Amniotic epithelial cell (primary cell): ENCODE results near the gene LTV1.

Source experiments
- DNase-seq: peaks from one replicate; pipeline ENCODE4 v3.0.0-alpha.2; 2010; ENCODE audit warnings: low read depth

LTV1 gene

DNA sequence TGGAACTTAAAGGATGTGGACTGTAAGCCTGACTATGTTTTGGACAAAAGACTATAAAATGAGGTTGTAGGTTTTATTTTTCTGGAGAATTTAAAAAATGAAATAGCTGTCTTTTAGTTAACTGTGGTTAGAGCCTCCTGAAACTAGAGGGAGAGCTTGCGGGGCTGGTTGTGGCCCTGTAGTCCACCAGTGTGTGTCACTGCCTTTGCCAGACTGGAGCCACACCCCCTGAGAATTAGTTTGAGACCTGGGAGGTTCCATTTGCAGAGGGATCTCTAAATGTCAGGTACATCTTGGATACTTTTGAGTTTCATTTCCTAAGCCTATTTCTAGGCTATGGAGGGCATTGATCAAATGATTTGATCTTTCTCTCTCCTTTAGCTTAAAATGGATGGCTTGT is 42.0 kb downstream of the LTV1 start:
- no peak for DNase-seq

DNA sequence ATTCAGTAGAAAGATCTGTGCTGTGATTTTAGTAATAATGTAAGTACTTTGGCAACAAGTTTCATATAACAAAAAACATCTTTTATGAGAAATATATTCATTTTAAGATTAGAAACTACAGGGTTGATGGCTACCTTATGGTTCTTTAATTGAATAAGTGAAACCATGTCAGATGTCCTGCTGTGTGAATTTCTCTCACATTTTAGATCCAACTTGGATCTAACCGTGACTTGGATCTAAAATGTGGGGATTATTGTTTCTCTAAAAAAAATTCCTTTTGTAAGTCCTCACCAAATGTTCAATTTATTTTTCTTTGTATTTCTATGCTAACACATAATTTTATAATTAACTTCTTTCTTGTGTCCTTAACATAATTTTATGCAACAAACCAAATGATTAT is 51.5 kb downstream of the LTV1 start:
- no peak for DNase-seq

- no peak for DNase-seq
Measured at GRCh38 chr6:143896126-143896860, 53.2 kb downstream of the LTV1 start.

GRCh38 chr6:143900358-143900757 is 57.2 kb downstream of the LTV1 start:
- no peak for DNase-seq

DNA sequence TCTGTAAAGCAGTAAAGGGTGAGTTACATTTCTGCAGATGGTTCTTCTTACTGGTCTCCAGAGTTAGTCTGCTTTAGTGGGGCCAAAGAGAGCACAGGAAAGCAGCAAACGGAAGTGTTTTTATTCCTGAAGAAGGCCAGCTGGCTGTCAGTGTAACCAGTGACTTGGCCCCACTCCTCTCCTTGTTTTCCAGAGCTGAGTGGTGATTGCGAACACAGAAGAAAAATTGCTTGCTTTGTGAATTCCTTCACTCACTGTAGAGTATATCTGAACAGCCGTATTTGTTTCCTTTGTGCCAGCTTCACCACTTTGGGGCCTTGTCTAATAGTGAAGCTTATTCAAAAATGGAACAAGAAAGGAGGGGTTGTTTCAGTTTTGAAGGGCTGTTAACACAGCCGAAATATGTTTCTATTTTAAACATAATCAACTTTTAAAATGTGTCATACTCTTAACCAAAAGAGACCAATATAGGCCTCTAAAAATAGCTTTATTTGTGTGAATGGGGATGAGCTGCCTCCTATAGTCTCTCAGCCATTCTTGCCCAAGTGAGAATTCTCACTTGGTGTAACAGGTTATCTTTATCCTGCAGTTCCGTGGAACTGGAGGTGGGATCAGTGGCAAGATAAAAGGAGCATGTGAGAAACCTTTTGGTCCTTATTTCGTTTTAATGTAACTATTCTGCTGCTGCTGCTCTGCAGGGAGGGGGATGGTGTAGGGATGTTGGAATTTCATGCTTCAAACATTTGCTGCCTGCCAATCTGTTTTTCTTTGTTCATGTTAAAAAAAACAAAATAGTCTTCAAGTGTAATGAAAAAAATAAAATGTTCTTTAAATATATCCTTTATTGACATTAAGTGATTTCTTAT is 59.0 kb downstream of the LTV1 start:
- peak; percentile 59 for DNase-seq

DNA sequence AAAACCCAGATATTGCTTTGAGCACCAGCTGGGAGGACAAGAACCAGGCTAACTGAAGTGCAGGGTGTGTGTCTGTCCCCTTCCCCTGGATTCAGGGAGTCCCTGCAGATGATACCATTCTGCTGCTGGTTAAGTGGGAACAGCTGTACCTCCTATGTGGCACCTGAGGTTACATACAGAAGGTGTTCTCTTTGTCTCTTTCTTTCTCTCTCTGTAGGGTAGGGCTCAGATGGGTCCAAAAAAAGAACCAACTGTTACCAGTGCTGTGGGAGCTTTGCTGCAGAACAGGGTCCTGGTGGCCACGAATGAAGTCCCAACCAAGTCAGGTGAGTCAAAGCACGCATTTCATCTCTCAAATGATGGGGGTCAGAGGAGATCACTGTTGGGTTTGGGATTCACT is 59.7 kb downstream of the LTV1 start:
- no peak for DNase-seq

- peak; percentile 2 for DNase-seq
Measured at GRCh38 chr6:143911028-143911427, 67.9 kb downstream of the LTV1 start.

- DNase-seq: no peak
Measured at GRCh38 chr6:143912671-143913070, 69.5 kb downstream of the LTV1 start.
